Erythroblast (primary cell): Measurements from ENCODE around the gene TNFRSF4.

Experiments
- GATA1 ChIP-seq: IDR thresholded peaks from 2 replicates; pipeline ENCODE4 v1.6.1; 2011; ENCODE audit warnings: low read depth, mild to moderate bottlenecking, control low read depth, low read length, moderate library complexity
- POLR2A ChIP-seq: IDR thresholded peaks from 2 replicates; pipeline ENCODE4 v1.6.1; 2011; ENCODE audit warnings: mild to moderate bottlenecking, low read length

DNA sequence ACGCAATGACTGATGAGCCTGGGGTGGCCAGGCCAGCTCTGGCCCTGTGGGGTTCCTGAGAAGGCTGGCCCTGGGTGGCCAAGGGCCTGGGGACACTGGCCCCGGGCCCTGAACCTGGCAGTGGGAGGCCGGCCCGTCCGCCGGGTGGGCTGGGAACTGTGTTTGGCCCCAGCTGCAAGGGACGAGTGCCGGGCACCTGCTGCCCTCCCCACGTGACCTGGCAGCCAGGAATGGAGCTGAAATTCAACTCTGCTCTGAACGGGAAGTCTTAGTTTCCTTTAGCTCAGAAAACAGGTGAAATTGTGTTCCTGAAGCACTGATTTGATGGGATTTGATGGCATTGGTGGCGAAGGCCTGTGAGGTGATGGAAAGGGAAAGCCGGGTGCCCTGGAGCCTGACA, 48.5 kb downstream of the TNFRSF4 start:
- TF ChIP-seq POLR2A (no peak), GATA1 (no peak)
